HG03139 (cell line): ENCODE data around the gene CMTM7.

Source experiments
- ATAC-seq: cut with Tn5 transposase; IDR thresholded peaks from one replicate; pipeline ENCODE4 v1.9.1; 2021; ENCODE audit not compliant: unreplicated experiment

The CMTM7 gene

GRCh38 chr3:32484436-32484835 is 92.8 kb downstream of the CMTM7 start:
- ATAC-seq: no peak

DNA sequence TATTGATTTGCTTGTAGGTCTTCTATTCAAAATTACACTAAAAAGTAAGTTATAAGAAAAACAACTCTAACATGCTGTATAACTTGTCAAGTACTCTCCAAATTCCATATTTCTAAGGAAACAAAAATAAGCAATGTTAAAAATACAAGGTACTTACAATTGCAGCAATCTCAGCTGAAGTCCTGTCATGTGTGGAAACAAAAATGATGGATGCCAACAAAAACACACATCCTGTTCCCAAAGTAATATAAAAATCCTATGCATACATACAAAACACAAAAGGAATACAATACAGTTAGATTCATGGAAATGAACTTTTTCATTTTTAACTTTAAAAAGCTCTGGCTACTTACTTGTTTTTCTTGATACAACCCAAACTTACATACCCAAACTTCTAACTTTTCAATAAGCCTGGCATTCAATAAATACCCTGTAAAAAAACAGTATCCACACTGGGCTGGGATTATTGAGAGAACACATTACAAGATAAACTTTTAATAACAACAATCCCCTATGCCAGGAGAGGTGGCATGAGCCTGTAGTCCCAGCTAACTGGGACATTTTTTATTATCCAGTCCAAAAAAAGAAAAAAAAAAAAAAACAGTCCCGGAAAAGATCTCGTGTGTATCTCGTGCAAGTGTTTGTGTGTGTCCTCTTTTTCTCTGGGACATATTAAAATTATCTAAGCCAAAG is 96.3 kb downstream of the CMTM7 start:
- ATAC-seq: no peak

GRCh38 chr3:32488474-32489008 is 96.9 kb downstream of the CMTM7 start:
- no peak for ATAC-seq

GRCh38 chr3:32492684-32493436 is 101.2 kb downstream of the CMTM7 start:
- no peak for ATAC-seq

GRCh38 chr3:32493437-32494414 is 102.1 kb downstream of the CMTM7 start:
- peak; percentile 65 for ATAC-seq

DNA sequence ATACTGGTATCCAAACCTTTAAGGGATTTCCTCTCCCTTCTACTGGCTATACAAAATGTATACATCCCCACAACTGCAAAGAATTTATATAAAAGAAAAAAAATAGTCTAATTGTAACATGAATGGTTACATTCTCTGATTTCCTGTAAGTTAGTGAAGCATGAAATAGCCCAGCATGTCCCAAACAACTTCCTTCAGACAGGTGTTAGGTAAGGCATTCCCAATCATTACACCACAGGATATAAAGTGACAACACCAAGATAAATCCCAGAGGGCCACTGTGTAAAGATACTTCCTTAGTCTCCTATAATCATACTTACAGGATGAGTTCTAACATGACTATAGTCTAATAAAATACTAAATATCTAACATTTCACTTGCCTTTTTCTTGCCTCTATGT is 103.4 kb downstream of the CMTM7 start:
- no peak for ATAC-seq

DNA sequence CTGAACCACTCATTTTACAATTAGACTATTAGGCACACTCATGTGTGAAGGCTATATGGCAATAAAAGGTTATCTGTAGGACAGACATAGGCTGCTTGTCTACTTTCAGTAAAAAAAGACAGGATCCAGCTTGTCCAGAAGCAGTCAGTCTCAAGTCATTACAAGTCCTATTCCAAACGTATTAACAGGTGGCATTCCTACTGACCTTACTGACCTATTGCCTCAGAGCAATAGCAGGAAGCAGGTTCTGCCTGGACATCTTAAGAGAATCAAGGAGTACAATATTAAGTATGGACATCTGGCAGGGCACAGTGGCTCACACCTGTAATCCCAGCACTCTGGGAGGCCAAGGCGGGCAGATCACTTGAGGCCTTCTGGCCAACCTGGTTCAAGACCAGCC is 104.0 kb downstream of the CMTM7 start:
- ATAC-seq: no peak

DNA sequence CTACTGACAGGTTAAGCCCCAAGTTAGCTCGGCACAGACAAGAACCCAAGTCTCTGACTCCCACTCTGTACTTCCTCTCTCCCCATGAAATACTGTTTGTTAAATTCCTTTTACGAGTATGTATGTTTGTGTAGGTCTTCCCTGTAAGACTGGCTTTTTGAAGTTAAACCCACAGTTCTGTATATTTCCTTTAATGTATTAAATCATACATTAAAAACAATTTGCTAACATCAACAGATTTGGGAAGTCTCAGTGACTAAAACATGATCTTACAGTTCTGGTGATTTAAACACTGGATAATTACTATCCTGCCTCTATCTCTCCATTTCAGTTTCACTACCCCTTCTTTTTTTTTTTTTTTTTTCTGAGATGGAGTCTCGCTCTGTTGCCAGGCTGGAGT is 106.6 kb downstream of the CMTM7 start:
- no peak for ATAC-seq

DNA sequence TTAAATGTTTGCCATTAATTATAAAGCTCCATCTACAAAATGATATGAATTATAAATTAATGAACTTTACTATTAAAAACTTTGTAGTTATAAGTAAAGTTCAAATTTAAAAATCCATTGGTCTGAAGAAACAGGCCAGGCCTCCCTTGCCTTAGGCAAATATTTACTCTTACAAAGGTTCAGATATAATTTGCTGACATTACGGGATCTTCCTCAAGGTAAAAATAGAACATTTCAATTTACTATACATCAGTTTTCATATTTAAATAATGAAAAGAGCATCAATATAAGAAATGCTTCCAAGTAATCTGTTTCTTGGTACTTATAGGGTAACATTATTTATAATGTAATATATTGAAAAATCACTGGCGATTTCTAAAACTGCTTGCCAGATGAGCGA is 107.3 kb downstream of the CMTM7 start:
- ATAC-seq: no peak

DNA sequence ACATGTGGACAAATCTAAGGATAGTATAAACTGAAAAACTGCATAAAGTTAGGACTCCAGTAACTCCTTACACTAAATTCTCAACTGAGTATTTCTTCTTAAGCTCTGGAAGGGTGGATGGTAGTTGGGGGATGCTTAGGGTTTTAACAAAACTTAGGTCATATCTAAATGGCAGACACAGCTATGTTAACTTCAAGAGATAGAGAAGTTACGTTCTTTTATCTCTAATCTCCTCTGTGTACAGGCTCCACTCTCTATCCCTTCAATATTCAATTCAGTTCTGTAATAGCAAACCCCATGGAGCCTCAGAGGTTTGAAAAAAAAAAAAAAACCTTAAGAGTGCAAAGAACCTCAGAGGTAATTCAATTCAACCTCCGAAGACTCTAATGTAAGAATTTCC is 107.9 kb downstream of the CMTM7 start:
- ATAC-seq: no peak

DNA sequence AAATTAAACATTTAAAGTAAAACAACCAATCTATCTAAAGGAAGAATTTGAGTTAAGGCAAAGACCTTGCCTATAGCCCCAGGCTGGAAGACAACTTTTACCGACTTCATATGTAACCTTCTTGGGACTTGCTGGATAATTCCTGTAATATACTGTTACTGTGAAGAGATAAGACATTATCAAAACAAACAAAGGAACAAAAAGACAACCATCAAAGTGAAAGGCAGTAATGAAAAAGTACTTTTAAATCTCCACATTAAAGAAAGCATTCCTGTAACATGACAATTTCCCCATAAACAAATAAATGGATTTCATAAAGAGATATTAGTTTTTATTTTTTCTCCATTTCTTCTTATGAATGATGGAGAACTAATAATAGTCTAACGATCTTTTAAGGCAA is 108.6 kb downstream of the CMTM7 start:
- ATAC-seq: no peak

DNA sequence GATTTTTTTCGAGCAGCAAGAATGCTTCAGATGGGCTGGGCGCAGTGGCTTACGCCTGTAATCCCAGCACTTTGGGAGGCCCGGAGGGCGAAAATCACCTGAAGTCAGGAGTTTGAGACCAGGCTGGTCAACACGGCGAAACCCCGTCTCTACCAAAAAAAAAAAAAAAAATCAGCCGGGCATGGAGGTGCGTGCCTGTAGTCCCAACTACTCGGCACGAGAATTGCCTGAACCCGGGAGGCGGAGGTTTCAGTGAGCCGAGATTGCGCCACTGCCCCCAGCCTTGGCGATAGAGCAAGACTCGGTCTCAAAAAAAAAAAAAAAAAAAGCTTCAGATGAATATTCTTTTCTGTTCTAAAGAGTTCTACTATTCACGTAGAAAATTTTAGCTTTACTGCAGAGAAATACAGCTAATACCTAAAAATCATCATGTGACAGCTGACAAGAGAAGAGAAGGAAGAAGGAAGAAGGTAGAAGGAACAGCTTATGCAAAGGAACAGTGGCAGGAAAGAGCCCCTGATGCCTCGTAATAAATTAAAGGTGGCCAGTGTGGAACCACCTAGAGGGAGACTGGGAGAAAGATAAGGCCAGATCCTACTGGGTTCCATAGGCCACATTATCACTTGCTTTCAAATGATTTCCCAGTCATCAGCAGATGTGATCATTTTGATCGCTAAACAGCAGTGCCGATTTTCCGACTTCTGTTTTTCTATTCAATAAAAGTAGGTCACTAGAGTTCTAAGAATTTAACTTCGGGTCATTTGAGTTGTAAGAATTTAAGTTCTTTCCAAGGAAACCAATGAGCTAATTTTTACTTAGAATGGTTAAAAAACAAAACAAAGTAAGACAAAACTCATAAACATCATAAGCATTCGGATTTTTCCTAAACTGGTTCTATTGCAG is 109.5 kb downstream of the CMTM7 start:
- no peak for ATAC-seq

GRCh38 chr3:32501783-32502117 is 110.1 kb downstream of the CMTM7 start:
- no peak for ATAC-seq

DNA sequence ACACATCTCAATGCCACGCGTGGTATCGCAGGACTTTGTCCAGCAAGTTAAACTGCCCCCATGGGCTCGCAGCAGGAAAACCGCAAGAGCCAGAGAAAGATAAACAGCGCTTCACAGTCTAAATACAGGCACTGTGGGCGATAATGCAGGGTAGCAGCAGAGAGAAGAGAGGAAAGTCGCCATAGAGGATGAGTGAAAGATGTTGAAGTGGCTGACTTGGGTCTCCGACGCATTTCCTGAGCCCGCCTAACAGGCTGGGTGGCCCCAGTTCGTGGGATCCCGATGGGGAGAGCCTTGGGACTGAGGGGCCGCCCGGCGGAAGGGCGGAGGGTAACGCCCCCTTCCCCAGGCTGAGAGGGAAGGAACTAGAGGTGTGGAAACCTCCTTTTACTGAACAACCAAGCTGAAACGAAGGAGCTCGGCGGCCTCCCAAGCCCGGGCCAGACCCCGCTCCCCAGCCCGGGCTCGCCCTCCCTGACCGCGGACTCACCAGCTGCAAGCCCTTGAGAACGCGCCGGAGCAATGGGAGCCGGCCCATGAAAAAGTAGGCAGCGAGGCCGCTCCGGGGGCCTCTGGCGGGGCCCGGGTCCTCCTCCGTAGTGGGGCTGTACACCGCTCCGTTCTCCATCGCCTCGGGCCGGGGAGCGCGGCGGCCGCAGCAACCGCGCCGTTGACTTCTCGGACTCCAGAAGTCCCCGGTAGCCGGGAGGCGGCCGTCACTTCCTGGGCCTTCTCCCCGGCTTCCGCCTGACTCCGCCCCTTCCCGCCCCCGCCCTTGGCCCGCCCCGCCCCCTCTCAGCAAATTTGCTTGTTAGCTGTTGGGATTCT is 110.7 kb downstream of the CMTM7 start, which contains the start of gene CMTM6:
Gene CMTM6 (minus strand): TSS at position 735 of the 828 bp plus-strand sequence. CDS start 107 bp downstream, at position 628.
- ATAC-seq: peak; percentile 76

DNA sequence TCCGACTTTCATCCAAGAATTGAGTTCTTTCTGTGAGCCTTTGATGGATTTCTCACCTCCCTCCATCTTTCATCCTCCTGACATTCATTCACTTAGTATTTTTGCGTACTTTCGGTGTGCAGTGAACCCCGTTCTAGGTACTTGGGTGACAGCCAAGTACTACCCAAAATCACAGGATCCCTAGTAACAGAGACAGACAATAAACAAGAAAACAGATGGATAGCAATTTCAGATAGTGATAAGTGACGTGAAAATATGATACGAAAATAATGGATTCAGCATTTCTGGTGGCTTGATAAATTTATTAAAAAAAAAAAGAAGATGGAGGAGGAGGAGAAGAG is 111.3 kb downstream of the CMTM7 start:
- ATAC-seq: peak; percentile 4
